HG02610 (cell line): ENCODE results near the gene ZNF3.
A peak's percentile ranks its signal among the peaks of the same experiment; 100 is the strongest.

Experiments used
- ATAC-seq: cut with Tn5 transposase; IDR thresholded peaks from one replicate; pipeline ENCODE4 v1.9.1; 2021; ENCODE audit warnings: mild to moderate bottlenecking, moderate library complexity; ENCODE audit not compliant: unreplicated experiment

Gene ZNF3

DNA sequence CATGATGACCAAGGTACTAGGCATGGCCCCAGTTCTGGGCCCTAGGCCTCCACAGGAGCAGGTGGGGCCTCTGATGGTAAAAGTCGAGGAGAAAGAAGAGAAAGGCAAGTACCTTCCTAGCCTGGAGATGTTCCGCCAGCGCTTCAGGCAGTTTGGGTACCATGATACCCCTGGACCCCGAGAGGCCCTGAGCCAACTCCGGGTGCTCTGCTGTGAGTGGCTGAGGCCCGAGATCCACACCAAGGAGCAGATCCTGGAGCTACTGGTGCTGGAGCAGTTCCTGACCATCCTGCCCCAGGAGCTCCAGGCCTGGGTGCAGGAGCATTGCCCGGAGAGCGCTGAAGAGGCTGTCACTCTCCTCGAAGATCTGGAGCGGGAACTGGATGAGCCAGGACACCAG lies 24.5 kb downstream of the ZNF3 start:
- ATAC-seq, result no peak

DNA sequence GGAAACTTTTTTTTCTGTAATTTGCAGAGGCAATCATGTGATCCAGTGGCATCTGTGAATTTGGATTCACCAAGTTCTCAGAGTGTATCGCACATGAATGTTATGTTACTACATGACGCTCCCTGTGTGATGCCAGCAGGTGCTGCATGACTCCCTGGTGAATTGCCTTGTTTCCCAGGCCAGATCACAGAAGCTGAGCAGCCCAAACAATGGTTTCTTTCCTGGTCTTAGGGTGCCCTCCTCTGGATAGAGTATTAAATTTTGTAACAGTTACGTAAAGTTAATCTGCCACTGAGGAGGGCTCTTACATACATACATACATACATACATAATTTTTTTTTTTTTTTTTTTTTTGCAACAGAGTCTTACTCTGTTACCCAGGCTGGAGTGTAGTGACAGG lies 28.3 kb downstream of the ZNF3 start:
- no peak for ATAC-seq

DNA sequence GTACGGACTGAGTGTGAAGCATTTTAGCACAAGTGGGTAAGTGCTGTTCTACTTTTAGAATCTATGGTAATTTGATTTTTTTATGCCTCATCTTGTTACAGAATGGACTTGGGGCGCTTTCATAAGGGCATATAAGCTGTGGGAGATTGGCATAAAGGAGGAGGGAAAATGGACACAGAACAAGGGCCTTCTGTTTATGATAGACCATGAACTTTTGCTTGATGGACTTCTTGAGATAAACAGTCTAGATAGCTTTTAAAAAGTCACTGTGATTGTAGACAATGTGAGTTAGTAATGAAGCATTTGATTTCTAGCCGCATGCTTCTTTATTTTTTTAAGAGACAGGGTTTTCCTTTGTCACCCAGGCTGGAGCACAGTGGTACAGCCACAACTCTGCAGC lies 29.9 kb downstream of the ZNF3 start:
- ATAC-seq, result no peak

DNA sequence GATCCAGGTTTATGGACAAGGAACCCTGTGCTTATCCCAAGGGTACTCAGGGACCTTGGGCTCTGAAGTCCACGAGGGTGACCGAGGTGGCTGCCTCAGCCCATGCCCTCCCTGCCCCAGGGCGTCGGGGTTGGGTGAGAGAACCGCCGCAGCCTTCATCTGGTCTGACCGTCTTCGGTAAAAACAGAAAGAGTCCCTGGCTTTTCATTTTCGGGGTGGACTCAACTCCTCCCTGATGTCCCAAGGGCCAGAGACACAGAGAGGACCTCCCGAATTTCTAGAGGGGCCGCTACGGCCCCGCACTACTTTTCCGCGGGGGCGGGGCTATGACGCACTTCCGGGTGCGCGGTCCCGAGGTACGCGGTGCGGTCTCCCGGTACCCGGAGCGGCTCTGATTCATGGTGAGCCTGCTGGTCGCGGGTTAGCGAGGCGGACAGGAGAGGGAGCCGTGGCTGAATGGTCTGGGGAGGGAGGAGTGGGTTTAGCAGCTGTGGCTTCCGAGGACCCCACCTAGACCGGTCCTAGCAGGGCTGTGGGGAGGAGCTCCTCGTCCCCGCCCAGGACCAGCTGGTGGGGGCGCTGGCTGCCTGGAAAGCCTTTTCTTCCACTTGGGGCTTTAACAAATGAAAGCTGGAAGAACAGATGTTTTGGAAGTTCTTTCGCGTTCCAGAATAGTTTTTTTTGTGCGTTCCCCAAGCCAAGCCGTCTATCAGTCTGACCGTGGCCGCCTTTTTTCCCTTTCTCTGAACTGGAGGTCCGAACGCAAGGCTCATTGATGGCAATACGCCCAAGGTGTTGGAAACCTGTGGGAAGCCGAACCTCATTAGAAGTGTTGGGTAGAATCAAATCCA lies 31.9 kb downstream of the ZNF3 start, which contains the start of gene ZSCAN21:
TSS of gene ZSCAN21 (plus strand) at position 334 of the 851 bp plus-strand sequence. CDS start 7,233 bp downstream, outside the sequence.
- peak; percentile 88 for ATAC-seq

DNA sequence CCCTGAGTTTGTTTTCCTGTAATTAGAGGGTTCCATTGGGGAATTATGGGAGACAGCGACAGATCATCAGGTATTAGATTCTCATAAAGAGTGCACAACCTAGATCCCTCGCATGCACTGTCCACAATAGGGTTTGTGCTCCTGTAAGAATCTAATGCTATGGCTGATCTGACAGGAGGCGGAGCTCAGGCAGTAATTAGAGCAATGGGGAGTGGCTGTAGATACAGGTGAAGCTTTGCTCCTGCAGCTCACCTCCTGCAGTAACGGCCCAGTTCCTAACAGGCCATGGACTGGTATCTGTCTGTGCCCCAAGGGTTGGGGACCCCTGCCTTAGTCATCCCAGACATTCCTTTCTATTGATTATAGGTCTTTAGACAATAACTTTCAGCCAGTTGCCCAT lies 32.8 kb downstream of the ZNF3 start:
- no peak for ATAC-seq

DNA sequence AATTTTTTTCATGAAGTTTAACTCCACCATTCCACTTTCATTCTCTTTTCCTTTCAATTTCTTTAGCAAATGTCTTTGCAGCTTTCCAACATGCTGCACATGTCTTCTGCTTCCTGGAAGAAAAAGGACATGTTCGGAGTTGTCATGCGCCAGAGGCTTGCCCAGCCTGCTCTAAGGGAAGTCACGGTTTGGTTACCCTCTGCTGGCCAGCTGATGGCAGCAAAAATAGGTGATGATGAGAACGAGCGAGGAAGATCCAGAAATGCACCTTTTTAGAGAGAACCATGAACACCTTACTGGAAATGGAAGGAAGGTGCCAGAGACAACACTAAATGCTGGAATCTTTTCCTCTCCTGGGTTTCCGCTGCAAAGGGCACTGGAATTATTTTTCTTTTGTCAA lies 36.8 kb downstream of the ZNF3 start:
- ATAC-seq, result no peak

DNA sequence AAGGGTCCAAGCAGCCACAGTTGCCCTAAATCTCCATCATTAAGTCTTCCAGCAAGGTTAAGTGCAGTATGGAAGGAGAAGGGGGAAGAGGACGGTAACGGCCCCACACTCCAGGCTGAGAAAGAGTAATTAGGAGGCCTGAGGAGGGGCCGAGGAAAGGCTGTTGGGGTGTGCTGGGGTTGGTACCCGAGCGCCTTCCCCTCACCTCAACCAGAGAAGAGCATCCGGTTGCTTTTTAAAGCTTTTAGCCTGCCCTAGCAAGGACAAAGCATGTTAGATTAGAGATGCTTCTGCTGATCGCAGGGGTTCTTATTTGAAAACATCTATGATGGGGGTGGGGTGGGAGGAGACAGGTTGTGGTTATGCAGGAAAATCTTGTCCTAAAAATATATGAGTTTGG lies 40.9 kb downstream of the ZNF3 start:
- ATAC-seq, result no peak

DNA sequence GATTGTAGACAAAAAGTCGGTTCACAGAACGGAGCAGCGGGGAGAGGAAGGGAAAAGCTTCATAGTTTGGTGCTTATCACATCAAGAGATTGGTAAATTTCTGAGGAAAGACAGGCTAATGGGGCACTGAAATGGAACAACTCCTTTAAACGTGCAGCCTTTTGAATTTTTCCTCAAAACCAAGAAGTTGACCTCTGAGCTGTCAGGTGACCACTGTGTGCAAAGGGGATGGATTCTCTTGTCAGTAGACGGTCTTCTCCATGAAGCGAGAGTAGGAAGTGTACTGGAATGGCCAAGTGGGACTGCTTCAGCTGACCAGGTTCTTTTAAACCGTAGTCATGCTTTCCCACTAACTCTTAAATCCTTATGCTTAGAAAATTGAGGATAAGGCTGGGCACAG lies 43.2 kb downstream of the ZNF3 start:
- ATAC-seq, result no peak

DNA sequence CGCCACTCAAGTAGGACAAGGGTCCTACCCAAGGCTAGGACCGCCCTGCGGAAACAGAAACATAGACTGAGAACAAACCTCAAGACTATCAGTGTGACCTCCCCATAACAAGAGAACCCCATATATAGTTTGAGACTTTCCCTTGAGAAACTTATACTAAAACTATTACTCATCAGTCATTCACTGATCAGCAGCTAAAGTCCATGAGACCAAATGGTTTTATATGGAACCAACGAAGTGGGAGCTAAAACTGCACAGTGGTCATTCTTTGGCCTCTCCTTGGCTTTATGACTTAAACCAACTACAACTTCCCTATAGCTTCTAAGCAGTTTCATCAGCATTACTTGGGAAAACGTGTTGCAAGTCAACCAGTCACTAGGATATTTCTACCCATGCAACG lies 45.6 kb downstream of the ZNF3 start:
- ATAC-seq, result no peak

DNA sequence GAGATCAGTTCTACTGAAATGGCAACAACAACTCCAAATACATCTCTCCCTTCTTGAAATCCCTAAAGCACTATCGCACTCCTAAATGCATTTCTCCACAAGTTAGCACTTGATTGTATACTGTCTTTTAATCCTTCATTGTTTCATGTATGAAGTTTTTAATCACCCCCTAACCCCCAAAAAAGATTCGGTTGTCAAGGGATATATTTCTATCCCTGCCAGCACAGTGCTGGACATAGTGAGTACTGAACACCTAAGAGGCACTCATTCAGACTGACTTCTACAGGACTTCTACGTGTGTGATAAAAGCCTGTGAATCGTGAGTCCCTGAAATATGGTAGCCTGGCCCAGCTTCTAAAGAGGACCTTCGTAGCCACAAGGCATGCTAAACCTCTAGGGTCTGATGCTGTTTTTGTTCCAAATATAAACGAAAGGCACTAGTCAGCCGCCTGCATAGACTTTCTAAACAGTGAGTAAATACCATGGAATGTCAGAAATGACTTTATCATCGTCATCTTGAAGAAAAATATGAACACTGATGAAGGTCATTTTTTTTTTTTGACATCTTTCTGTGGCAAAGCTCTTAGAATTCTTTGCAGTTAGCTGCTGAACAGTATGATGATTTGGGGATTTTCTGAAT lies 46.5 kb downstream of the ZNF3 start:
- no peak for ATAC-seq

DNA sequence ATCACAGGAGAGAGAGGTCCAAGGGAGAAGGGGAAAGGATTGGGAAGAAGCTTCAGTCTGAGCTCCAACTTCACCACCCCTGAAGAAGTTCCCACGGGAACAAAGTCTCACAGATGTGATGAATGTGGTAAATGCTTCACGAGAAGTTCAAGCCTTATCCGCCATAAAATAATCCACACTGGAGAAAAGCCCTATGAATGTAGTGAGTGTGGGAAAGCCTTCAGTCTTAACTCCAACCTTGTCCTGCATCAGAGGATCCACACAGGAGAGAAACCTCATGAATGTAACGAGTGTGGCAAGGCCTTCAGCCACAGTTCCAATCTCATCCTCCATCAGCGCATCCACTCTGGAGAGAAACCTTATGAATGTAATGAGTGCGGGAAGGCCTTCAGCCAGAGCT lies 48.0 kb downstream of the ZNF3 start:
- no peak for ATAC-seq

DNA sequence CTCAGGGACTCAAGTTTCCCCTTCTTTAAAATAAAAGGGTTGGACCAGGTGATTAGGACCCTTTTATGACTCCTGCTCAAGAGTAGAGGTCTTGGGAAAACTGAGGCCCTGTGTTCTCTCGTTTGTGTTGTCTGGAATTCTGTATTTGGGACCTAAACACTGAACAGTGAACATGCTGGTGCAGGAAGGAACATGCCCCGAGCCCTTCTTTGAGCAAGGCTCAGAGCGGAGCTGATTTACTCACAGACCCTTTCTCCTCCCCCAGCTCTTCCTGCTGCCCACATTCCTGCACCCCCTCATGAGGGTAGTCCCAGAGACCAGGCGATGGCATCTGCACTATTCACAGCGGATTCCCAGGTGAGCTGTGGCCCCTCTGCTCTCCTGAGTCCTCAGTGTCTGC lies 51.9 kb downstream of the ZNF3 start:
- no peak for ATAC-seq

DNA sequence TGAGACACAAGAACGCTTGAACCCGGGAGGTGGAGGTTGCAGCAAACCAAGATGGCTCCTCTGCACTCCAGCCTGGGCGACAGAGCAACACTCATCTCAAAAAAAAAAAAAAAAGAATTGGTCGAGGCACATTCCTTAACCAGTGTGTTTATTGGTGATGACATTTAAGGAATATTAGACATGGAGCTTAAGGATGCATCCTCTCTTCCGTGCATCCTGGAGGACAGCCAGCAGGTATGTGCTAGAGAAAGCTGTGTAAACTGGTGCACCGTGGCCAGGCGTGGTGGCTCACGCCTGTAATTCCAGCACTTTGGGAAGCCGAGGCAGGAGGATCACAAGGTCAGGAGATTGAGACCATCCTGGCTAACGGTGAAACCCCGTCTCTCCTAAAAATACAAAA lies 54.3 kb downstream of the ZNF3 start:
- ATAC-seq, result no peak

DNA sequence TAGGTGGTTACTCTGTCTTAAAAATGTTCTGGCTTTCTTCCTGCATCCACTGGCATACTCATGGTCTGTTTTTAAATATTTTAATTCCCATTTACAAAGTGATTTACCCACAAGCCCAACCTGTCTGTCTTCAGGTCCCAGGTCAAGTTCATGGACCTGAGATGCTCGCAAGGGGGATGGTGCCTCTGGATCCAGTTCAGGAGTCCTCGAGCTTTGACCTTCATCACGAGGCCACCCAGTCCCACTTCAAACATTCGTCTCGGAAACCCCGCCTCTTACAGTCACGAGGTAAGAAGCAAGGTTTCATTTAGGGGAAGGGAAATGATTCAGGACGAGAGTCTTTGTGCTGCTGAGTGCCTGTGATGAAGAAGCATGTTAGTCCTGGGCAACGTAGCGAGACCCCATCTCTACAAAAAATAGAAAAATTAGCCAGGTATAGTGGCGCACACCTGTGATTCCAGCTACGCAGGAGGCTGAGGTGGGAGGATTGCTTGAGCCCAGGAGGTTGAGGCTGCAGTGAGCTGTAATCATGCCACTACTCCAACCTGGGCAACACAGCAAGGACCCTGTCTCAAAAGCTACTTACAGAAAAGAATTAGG lies 57.4 kb downstream of the ZNF3 start:
- no peak for ATAC-seq

DNA sequence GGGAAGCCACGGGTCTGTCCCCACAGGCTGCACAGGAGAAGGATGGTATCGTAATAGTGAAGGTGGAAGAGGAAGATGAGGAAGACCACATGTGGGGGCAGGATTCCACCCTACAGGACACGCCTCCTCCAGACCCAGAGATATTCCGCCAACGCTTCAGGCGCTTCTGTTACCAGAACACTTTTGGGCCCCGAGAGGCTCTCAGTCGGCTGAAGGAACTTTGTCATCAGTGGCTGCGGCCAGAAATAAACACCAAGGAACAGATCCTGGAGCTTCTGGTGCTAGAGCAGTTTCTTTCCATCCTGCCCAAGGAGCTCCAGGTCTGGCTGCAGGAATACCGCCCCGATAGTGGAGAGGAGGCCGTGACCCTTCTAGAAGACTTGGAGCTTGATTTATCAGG lies 58.0 kb downstream of the ZNF3 start:
- ATAC-seq, result no peak

DNA sequence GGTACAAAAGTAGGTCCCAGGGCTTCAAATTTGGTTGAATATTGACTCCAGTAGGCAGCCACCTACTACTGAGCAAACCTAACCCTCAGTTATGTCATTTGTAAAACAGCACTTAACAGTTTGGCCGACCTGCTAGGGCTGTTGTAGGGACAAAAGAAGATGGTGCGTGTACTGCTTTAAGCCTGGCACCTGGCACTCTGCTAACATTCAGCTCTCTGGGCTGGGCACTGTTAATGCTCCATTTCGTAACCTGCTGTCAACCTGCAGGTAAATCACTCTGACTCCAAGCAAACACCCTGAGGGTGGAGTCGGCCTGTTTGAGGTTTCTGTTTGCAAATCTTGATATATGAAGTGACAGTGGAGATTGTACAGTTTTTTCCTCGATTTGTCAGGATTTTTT lies 58.9 kb downstream of the ZNF3 start:
- no peak for ATAC-seq

DNA sequence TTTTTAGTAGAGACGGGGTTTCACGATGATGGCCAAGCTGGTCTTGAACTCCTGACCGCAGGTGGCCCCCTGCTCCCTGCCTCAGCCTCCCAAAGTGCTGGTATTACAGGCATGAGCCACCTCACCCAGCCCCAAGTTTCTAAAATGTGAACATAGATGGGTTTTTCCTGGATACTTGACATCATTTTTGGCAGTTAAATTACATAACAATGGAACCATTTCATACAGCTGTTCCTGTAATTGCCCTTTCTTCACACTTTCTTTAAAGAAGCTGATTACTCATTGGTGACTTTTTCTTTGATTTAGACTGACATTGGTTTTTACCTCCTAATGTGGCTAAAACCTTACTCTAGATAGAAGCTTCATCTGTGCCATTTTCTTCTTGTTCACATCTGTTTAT lies 60.2 kb downstream of the ZNF3 start:
- no peak for ATAC-seq
